ENCODE measurements around the gene SLX9. TPM values are rescaled to one million over a fixed set of nuclear protein-coding genes. Genes with fewer than 3 reads are reported as not detected.

The SLX9 gene
- polyA plus RNA-seq, 1 experiment: 12.4 TPM

- ChIA-PET POLR2A (no interaction called here), CTCF (interaction anchor here (0.5 kb wide), 1 partner anchor 9 kb away, joined by 3 read pairs; no protein-coding TSS in a partner anchor)
- TF ChIP-seq CTCF (IDR thresholded peaks at IDR 0.05; ENCODE audit: insufficient read depth, low read depth, low read length): no peak
Measured at GRCh38 chr21:44980562-44981489, 41.0 kb downstream of the SLX9 start.

GRCh38 chr21:44982558-44983250, 42.9 kb downstream of the SLX9 start:
- DNase-seq (ENCODE audit: low read depth): no peak
- Histone ChIP-seq H3K27me3 (ENCODE audit: control insufficient read depth, insufficient read depth, low read length) (no peaks in the 10 kb centered on the region), H3K36me3 (ENCODE audit: control insufficient read depth, insufficient read depth, low read length) (no peaks in the 10 kb centered on the region), H3K4me3 (ENCODE audit: low read depth, low read length) (no peak overlapping the region)
- ChIA-PET POLR2A (no interaction called here), CTCF (interaction anchor here (0.7 kb wide), 1 partner anchor 33 kb away, joined by 3 read pairs; no protein-coding TSS in a partner anchor)
- TF ChIP-seq CTCF (IDR thresholded peaks at IDR 0.05; ENCODE audit: insufficient read depth, low read depth, low read length): no peak

More at GRCh38 chr21:44980562-44981489, 41.0 kb downstream of the SLX9 start:
- no peak for DNase-seq (ENCODE audit: low read depth)
- Histone ChIP-seq H3K4me3 (ENCODE audit: low read depth, low read length) (no peak overlapping the region), H3K27me3 (ENCODE audit: control insufficient read depth, insufficient read depth, low read length) (no peaks in the 10 kb centered on the region), H3K36me3 (ENCODE audit: control insufficient read depth, insufficient read depth, low read length) (no peaks in the 10 kb centered on the region)

GRCh38 chr21:44983421-44984206, 43.8 kb downstream of the SLX9 start:
- no peak for TF ChIP-seq CTCF (IDR thresholded peaks at IDR 0.05; ENCODE audit: insufficient read depth, low read depth, low read length)
- H3K36me3 ChIP-seq (ENCODE audit: control insufficient read depth, insufficient read depth, low read length): no peaks in the 10 kb centered on the region
- ChIA-PET CTCF (interaction anchor here (0.7 kb wide), 1 partner anchor 34 kb away, joined by 3 read pairs; no protein-coding TSS in a partner anchor), POLR2A (no interaction called here)
- no peaks in the 10 kb centered on the region for H3K27me3 ChIP-seq (ENCODE audit: control insufficient read depth, insufficient read depth, low read length)
- no peak for DNase-seq (ENCODE audit: low read depth)
- no peak overlapping the region for H3K4me3 ChIP-seq (ENCODE audit: low read depth, low read length)

- Histone ChIP-seq H3K36me3 (ENCODE audit: control insufficient read depth, insufficient read depth, low read length) (no peaks in the 10 kb centered on the region), H3K4me3 (ENCODE audit: low read depth, low read length) (no peak overlapping the region), H3K27me3 (ENCODE audit: control insufficient read depth, insufficient read depth, low read length) (no peaks in the 10 kb centered on the region)
- POLR2A ChIA-PET: no interaction called here
- TF ChIP-seq CTCF (IDR thresholded peaks at IDR 0.05; ENCODE audit: insufficient read depth, low read depth, low read length): no peak
- CTCF ChIA-PET: no interaction called here
- DNase-seq (ENCODE audit: low read depth): no peak
Measured at GRCh38 chr21:44984428-44984791, 44.6 kb downstream of the SLX9 start.
